ENCODE results near the gene FRMPD4. TPM values are rescaled to one million over a fixed set of nuclear protein-coding genes. Genes with fewer than 3 reads are reported as not detected.

The FRMPD4 gene
- total RNA-seq, 2 experiments from 2014 or later: not detected

DNA sequence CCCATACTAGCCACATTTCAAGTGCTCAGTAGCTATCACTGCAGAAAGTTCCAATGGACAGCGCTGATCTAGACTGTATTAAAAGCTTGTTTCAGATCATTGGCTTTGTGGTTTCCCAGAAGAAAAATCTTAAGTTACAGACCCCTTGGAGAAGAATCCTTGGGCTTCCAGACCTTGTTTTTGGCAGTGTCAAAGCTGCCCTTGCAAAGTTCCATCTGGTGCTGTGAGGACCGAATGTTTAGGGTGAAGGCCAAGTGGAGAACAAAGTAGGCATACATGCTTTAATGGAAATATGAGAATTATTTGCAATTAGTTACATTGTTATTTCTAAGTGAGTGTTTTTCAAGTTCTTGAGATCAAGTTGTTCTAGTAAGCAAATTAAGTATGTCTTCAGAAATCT, 144.7 kb downstream of the FRMPD4 start:
- Mint-ChIP-seq H3K9me3 (no peaks in the 10 kb centered on the region), H3K27ac (no peak overlapping the region), H3K36me3 (ENCODE audit: low read depth) (no peaks in the 10 kb centered on the region), H3K4me3 (no peak overlapping the region), H3K4me1 (ENCODE audit: low read depth) (no peaks in the 10 kb centered on the region), H3K27me3 (no peaks in the 10 kb centered on the region)
- ATAC-seq (ENCODE audit: poor library complexity): no peak
- H3K36me3 ChIP-seq (ENCODE audit: insufficient read depth, low read length): no peaks in the 10 kb centered on the region
- DNase-seq: no peak
- intact Hi-C loops (cut with DNase I, micrococcal nuclease): no loop called here
- H3K27me3 ChIP-seq (ENCODE audit: control insufficient read depth in 1 of 2, insufficient read depth in 2 of 2, low read length in 2 of 2): no peaks in the 10 kb centered on the region
- POLR2A ChIA-PET: no interaction called here
- no peaks in the 10 kb centered on the region for H3K9me3 ChIP-seq (ENCODE audit: control insufficient read depth in 1 of 2, insufficient read depth in 1 of 2, low read length in 2 of 2)
- H3K4me1 ChIP-seq (ENCODE audit: insufficient read depth, low read length): no peaks in the 10 kb centered on the region
- CTCF ChIA-PET: no interaction called here
- no peak overlapping the region for H3K27ac ChIP-seq (ENCODE audit: low read depth in 1 of 2, low read length in 2 of 2)
- no peak overlapping the region for H3K4me3 ChIP-seq (ENCODE audit: low read length)
- TF ChIP-seq, protein P1, sequence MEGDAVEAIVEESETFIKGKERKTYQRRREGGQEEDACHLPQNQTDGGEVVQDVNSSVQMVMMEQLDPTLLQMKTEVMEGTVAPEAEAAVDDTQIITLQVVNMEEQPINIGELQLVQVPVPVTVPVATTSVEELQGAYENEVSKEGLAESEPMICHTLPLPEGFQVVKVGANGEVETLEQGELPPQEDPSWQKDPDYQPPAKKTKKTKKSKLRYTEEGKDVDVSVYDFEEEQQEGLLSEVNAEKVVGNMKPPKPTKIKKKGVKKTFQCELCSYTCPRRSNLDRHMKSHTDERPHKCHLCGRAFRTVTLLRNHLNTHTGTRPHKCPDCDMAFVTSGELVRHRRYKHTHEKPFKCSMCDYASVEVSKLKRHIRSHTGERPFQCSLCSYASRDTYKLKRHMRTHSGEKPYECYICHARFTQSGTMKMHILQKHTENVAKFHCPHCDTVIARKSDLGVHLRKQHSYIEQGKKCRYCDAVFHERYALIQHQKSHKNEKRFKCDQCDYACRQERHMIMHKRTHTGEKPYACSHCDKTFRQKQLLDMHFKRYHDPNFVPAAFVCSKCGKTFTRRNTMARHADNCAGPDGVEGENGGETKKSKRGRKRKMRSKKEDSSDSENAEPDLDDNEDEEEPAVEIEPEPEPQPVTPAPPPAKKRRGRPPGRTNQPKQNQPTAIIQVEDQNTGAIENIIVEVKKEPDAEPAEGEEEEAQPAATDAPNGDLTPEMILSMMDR (IDR thresholded peaks at IDR 0.05): no peak

DNA sequence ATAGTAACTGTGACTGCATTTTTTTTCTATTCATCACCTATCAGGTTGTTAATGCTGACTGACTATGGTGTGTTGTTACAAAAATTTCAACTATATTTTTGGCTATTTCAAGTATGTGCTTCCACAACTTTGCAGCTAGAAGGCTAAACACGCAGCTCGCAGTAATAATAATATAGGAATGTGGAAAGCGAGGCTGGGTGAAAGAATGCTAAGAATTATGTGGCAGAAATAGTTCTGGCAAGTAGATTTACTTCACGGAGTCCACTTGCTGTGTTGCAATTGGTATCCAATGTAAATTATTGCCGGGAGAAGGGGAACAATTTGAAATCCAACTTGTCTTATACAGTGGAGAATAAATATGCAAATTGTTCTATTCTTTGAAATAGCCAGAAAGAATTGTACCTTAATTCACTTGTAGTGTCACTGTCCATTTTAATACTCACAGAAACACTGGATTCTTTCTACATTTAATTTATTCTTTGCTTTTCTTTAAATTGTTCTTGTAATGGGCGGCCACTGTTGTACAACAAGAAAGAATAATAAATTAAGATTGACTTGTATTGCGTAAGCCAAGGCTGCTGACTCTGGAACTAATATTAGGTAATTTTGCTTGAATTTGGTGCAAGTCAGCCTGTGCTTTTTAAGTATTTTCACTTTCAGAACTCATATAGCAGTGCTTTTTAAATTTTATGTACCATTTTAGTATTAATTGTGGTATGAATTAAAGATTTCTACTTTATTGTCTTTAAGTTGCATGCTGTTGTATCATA, 154.9 kb downstream of the FRMPD4 start:
- H3K4me1 ChIP-seq (ENCODE audit: insufficient read depth, low read length): no peaks in the 10 kb centered on the region
- no peaks in the 10 kb centered on the region for H3K9me3 ChIP-seq (ENCODE audit: control insufficient read depth in 1 of 2, insufficient read depth in 1 of 2, low read length in 2 of 2)
- no peaks in the 10 kb centered on the region for H3K4me1 Mint-ChIP-seq (ENCODE audit: low read depth)
- H3K4me3 ChIP-seq (ENCODE audit: low read length): no peak overlapping the region
- no peak overlapping the region for H3K27ac Mint-ChIP-seq
- no peaks in the 10 kb centered on the region for H3K27me3 Mint-ChIP-seq
- no peaks in the 10 kb centered on the region for H3K36me3 Mint-ChIP-seq (ENCODE audit: low read depth)
- H3K4me3 Mint-ChIP-seq: no peak overlapping the region
- ATAC-seq (ENCODE audit: poor library complexity) (no peak), DNase-seq (no peak)
- H3K36me3 ChIP-seq (ENCODE audit: insufficient read depth, low read length): no peaks in the 10 kb centered on the region
- H3K27ac ChIP-seq (ENCODE audit: low read depth in 1 of 2, low read length in 2 of 2): no peak overlapping the region
- ChIA-PET CTCF (no interaction called here), POLR2A (no interaction called here)
- H3K9me3 Mint-ChIP-seq: no peaks in the 10 kb centered on the region
- intact Hi-C loops (cut with DNase I, micrococcal nuclease): no loop called here
- TF ChIP-seq, protein P1 (IDR thresholded peaks at IDR 0.05): no peak
- H3K27me3 ChIP-seq (ENCODE audit: control insufficient read depth in 1 of 2, insufficient read depth in 2 of 2, low read length in 2 of 2): no peaks in the 10 kb centered on the region

DNA sequence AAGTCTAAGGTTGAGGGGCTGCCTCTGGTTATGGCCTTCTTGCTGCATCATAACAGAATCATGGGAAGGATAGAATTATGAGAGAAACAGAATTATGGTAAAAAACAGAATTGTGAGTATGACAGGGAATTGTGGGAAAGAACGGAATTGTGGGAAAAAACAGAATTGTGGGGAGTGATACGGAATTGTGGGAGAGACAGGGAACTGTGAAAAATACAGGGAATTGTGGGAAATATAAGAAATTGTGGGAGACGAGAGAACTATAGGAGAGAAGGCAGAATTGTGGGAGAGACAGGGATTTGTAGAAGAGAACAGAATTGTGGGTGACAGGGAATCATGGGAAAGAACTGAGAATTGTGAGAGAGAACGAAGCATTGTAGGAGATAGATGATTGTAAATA, 159.1 kb downstream of the FRMPD4 start:
- H3K9me3 ChIP-seq (ENCODE audit: control insufficient read depth in 1 of 2, insufficient read depth in 1 of 2, low read length in 2 of 2): no peaks in the 10 kb centered on the region
- ChIA-PET POLR2A (no interaction called here), CTCF (no interaction called here)
- intact Hi-C loops (cut with DNase I, micrococcal nuclease): no loop called here
- H3K36me3 ChIP-seq (ENCODE audit: insufficient read depth, low read length): no peaks in the 10 kb centered on the region
- no peaks in the 10 kb centered on the region for H3K4me1 ChIP-seq (ENCODE audit: insufficient read depth, low read length)
- Mint-ChIP-seq H3K4me1 (ENCODE audit: low read depth) (no peaks in the 10 kb centered on the region), H3K27me3 (no peaks in the 10 kb centered on the region), H3K4me3 (no peak overlapping the region), H3K27ac (no peak overlapping the region), H3K9me3 (no peaks in the 10 kb centered on the region), H3K36me3 (ENCODE audit: low read depth) (no peaks in the 10 kb centered on the region)
- H3K27ac ChIP-seq (ENCODE audit: low read depth in 1 of 2, low read length in 2 of 2): no peak overlapping the region
- TF ChIP-seq, protein P1 (IDR thresholded peaks at IDR 0.05): no peak
- ATAC-seq (ENCODE audit: poor library complexity) (no peak), DNase-seq (no peak)
- no peak overlapping the region for H3K4me3 ChIP-seq (ENCODE audit: low read length)
- H3K27me3 ChIP-seq (ENCODE audit: control insufficient read depth in 1 of 2, insufficient read depth in 2 of 2, low read length in 2 of 2): no peaks in the 10 kb centered on the region
